ENCODE results near the gene BUB1B. TPM values are rescaled to one million over a fixed set of nuclear protein-coding genes. Genes with fewer than 3 reads are reported as not detected.

BUB1B gene
- polyA plus RNA-seq, 2 donors: 4.3 to 5.8 TPM

GRCh38 chr15:40219801-40220200, 58.9 kb downstream of the BUB1B start:
- Histone ChIP-seq H3K36me3 (ENCODE audit: control insufficient read depth in 2 of 2, insufficient read depth in 2 of 2, low read length in 1 of 2) (no peaks in the 10 kb centered on the region), H3K4me1 (ENCODE audit: control insufficient read depth in 2 of 2, insufficient read depth in 2 of 2, low read length in 1 of 2) (no peaks in the 10 kb centered on the region), H3K27me3 (ENCODE audit: control insufficient read depth in 1 of 2, insufficient read depth in 2 of 2, low read length in 2 of 2) (no peaks in the 10 kb centered on the region), H3K9me3 (ENCODE audit: control insufficient read depth in 2 of 2, insufficient read depth in 1 of 2, low read depth in 1 of 2, low read length in 1 of 2) (no peaks in the 10 kb centered on the region), H3K27ac (ENCODE audit: low read depth in 2 of 2, low read length in 1 of 2) (no peak overlapping the region), H3K4me3 (ENCODE audit: low read depth in 1 of 2, low read length in 2 of 2) (no peak overlapping the region)
- WGBS, 2 donors: 89 to 93% methylated on average over 1 of the region's 1 CpG

GRCh38 chr15:40222131-40222530, 61.3 kb downstream of the BUB1B start:
- no peak overlapping the region for H3K27ac ChIP-seq (ENCODE audit: low read depth in 2 of 2, low read length in 1 of 2)
- WGBS, 2 donors: 88 to 89% methylated on average over 6 of the region's 6 CpGs
- H3K4me1 ChIP-seq (ENCODE audit: control insufficient read depth in 2 of 2, insufficient read depth in 2 of 2, low read length in 1 of 2): no peaks in the 10 kb centered on the region
- H3K9me3 ChIP-seq (ENCODE audit: control insufficient read depth in 2 of 2, insufficient read depth in 1 of 2, low read depth in 1 of 2, low read length in 1 of 2): no peaks in the 10 kb centered on the region
- no peak overlapping the region for H3K4me3 ChIP-seq (ENCODE audit: low read depth in 1 of 2, low read length in 2 of 2)
- no peaks in the 10 kb centered on the region for H3K36me3 ChIP-seq (ENCODE audit: control insufficient read depth in 2 of 2, insufficient read depth in 2 of 2, low read length in 1 of 2)
- H3K27me3 ChIP-seq (ENCODE audit: control insufficient read depth in 1 of 2, insufficient read depth in 2 of 2, low read length in 2 of 2): no peaks in the 10 kb centered on the region

GRCh38 chr15:40226736-40227135, 65.9 kb downstream of the BUB1B start:
- Histone ChIP-seq H3K36me3 (ENCODE audit: control insufficient read depth in 2 of 2, insufficient read depth in 2 of 2, low read length in 1 of 2) (no peaks in the 10 kb centered on the region), H3K4me1 (ENCODE audit: control insufficient read depth in 2 of 2, insufficient read depth in 2 of 2, low read length in 1 of 2) (no peaks in the 10 kb centered on the region)

GRCh38 chr15:40229316-40229715, 68.4 kb downstream of the BUB1B start:
- Histone ChIP-seq H3K4me1 (ENCODE audit: control insufficient read depth in 2 of 2, insufficient read depth in 2 of 2, low read length in 1 of 2) (peaks cover 9 to 12% of the 10 kb centered on the region in 2 donors), H3K27ac (ENCODE audit: low read depth in 2 of 2, low read length in 1 of 2) (no peak overlapping the region), H3K27me3 (ENCODE audit: control insufficient read depth in 1 of 2, insufficient read depth in 2 of 2, low read length in 2 of 2) (no peaks in the 10 kb centered on the region), H3K36me3 (ENCODE audit: control insufficient read depth in 2 of 2, insufficient read depth in 2 of 2, low read length in 1 of 2) (no peaks in the 10 kb centered on the region), H3K4me3 (ENCODE audit: low read depth in 1 of 2, low read length in 2 of 2) (no peak overlapping the region), H3K9me3 (ENCODE audit: control insufficient read depth in 2 of 2, insufficient read depth in 1 of 2, low read depth in 1 of 2, low read length in 1 of 2) (no peaks in the 10 kb centered on the region)
- 85 to 90% methylated on average over 5 of the region's 5 CpGs for WGBS, 2 donors

More at GRCh38 chr15:40226736-40227135, 65.9 kb downstream of the BUB1B start:
- Histone ChIP-seq H3K27ac (ENCODE audit: low read depth in 2 of 2, low read length in 1 of 2) (no peak overlapping the region), H3K9me3 (ENCODE audit: control insufficient read depth in 2 of 2, insufficient read depth in 1 of 2, low read depth in 1 of 2, low read length in 1 of 2) (no peaks in the 10 kb centered on the region), H3K4me3 (ENCODE audit: low read depth in 1 of 2, low read length in 2 of 2) (no peak overlapping the region), H3K27me3 (ENCODE audit: control insufficient read depth in 1 of 2, insufficient read depth in 2 of 2, low read length in 2 of 2) (no peaks in the 10 kb centered on the region)

GRCh38 chr15:40229956-40230355, 69.1 kb downstream of the BUB1B start:
- H3K9me3 ChIP-seq (ENCODE audit: control insufficient read depth in 2 of 2, insufficient read depth in 1 of 2, low read depth in 1 of 2, low read length in 1 of 2): no peaks in the 10 kb centered on the region
- 98 to 100% methylated on average over 1 of the region's 1 CpG for WGBS, 2 donors
- no peaks in the 10 kb centered on the region for H3K36me3 ChIP-seq (ENCODE audit: control insufficient read depth in 2 of 2, insufficient read depth in 2 of 2, low read length in 1 of 2)
- H3K27me3 ChIP-seq (ENCODE audit: control insufficient read depth in 1 of 2, insufficient read depth in 2 of 2, low read length in 2 of 2): no peaks in the 10 kb centered on the region
- peaks cover 9 to 12% of the 10 kb centered on the region in 2 donors for H3K4me1 ChIP-seq (ENCODE audit: control insufficient read depth in 2 of 2, insufficient read depth in 2 of 2, low read length in 1 of 2)
- no peak overlapping the region for H3K27ac ChIP-seq (ENCODE audit: low read depth in 2 of 2, low read length in 1 of 2)
- no peak overlapping the region for H3K4me3 ChIP-seq (ENCODE audit: low read depth in 1 of 2, low read length in 2 of 2)

GRCh38 chr15:40232625-40233070, 71.8 kb downstream of the BUB1B start:
- no peaks in the 10 kb centered on the region for H3K9me3 ChIP-seq (ENCODE audit: control insufficient read depth in 2 of 2, insufficient read depth in 1 of 2, low read depth in 1 of 2, low read length in 1 of 2)
- H3K36me3 ChIP-seq (ENCODE audit: control insufficient read depth in 2 of 2, insufficient read depth in 2 of 2, low read length in 1 of 2): no peaks in the 10 kb centered on the region
- no peaks in the 10 kb centered on the region for H3K27me3 ChIP-seq (ENCODE audit: control insufficient read depth in 1 of 2, insufficient read depth in 2 of 2, low read length in 2 of 2)
- peaks cover 9 to 12% of the 10 kb centered on the region in 2 donors for H3K4me1 ChIP-seq (ENCODE audit: control insufficient read depth in 2 of 2, insufficient read depth in 2 of 2, low read length in 1 of 2)
- 30 to 55% methylated on average over 7 of the region's 7 CpGs for WGBS, 2 donors
- H3K27ac ChIP-seq (ENCODE audit: low read depth in 2 of 2, low read length in 1 of 2): peak overlapping the region; percentile 76 to 80
- H3K4me3 ChIP-seq (ENCODE audit: low read depth in 1 of 2, low read length in 2 of 2): no peak overlapping the region

- Histone ChIP-seq H3K9me3 (ENCODE audit: control insufficient read depth in 2 of 2, insufficient read depth in 1 of 2, low read depth in 1 of 2, low read length in 1 of 2) (no peaks in the 10 kb centered on the region), H3K36me3 (ENCODE audit: control insufficient read depth in 2 of 2, insufficient read depth in 2 of 2, low read length in 1 of 2) (no peaks in the 10 kb centered on the region), H3K4me3 (ENCODE audit: low read depth in 1 of 2, low read length in 2 of 2) (no peak overlapping the region), H3K27ac (ENCODE audit: low read depth in 2 of 2, low read length in 1 of 2) (peak overlapping the region; percentile 46 to 89), H3K27me3 (ENCODE audit: control insufficient read depth in 1 of 2, insufficient read depth in 2 of 2, low read length in 2 of 2) (no peaks in the 10 kb centered on the region), H3K4me1 (ENCODE audit: control insufficient read depth in 2 of 2, insufficient read depth in 2 of 2, low read length in 1 of 2) (peaks cover 9 to 17% of the 10 kb centered on the region in 2 donors)
- WGBS, 2 donors: 61 to 68% methylated on average over 11 of the region's 11 CpGs
Measured at GRCh38 chr15:40233727-40234577, 73.1 kb downstream of the BUB1B start.

GRCh38 chr15:40234783-40235182, 73.9 kb downstream of the BUB1B start:
- Histone ChIP-seq H3K36me3 (ENCODE audit: control insufficient read depth in 2 of 2, insufficient read depth in 2 of 2, low read length in 1 of 2) (no peaks in the 10 kb centered on the region), H3K4me3 (ENCODE audit: low read depth in 1 of 2, low read length in 2 of 2) (no peak overlapping the region), H3K27me3 (ENCODE audit: control insufficient read depth in 1 of 2, insufficient read depth in 2 of 2, low read length in 2 of 2) (no peaks in the 10 kb centered on the region), H3K27ac (ENCODE audit: low read depth in 2 of 2, low read length in 1 of 2) (peak overlapping the region; percentile 46 to 86), H3K9me3 (ENCODE audit: control insufficient read depth in 2 of 2, insufficient read depth in 1 of 2, low read depth in 1 of 2, low read length in 1 of 2) (no peaks in the 10 kb centered on the region), H3K4me1 (ENCODE audit: control insufficient read depth in 2 of 2, insufficient read depth in 2 of 2, low read length in 1 of 2) (peaks cover 9 to 17% of the 10 kb centered on the region in 2 donors)
- 43 to 61% methylated on average over 4 of the region's 4 CpGs for WGBS, 2 donors

- Histone ChIP-seq H3K27ac (ENCODE audit: low read depth in 2 of 2, low read length in 1 of 2) (peak overlapping the region; percentile 46 to 86), H3K27me3 (ENCODE audit: control insufficient read depth in 1 of 2, insufficient read depth in 2 of 2, low read length in 2 of 2) (no peaks in the 10 kb centered on the region), H3K4me3 (ENCODE audit: low read depth in 1 of 2, low read length in 2 of 2) (no peak overlapping the region), H3K36me3 (ENCODE audit: control insufficient read depth in 2 of 2, insufficient read depth in 2 of 2, low read length in 1 of 2) (no peaks in the 10 kb centered on the region), H3K4me1 (ENCODE audit: control insufficient read depth in 2 of 2, insufficient read depth in 2 of 2, low read length in 1 of 2) (peaks cover 9 to 17% of the 10 kb centered on the region in 2 donors), H3K9me3 (ENCODE audit: control insufficient read depth in 2 of 2, insufficient read depth in 1 of 2, low read depth in 1 of 2, low read length in 1 of 2) (no peaks in the 10 kb centered on the region)
- WGBS, 2 donors: 73 to 85% methylated on average over 4 of the region's 4 CpGs
Measured at GRCh38 chr15:40235201-40235885, 74.5 kb downstream of the BUB1B start.
